NCI-H748 (cell line): ENCODE data around the gene IGF1R.
"Not testable (repeated sequence)": the region's sequence is repeated elsewhere in the genome, so short reads cannot be mapped to it uniquely, and the experiment has no call there.

ENCODE experiments used
- DNase-seq: peaks from one replicate; lab custom pipeline; 2025; ENCODE audit not compliant: unreplicated experiment; lab: John Stamatoyannopoulos, UW

Gene IGF1R

DNA sequence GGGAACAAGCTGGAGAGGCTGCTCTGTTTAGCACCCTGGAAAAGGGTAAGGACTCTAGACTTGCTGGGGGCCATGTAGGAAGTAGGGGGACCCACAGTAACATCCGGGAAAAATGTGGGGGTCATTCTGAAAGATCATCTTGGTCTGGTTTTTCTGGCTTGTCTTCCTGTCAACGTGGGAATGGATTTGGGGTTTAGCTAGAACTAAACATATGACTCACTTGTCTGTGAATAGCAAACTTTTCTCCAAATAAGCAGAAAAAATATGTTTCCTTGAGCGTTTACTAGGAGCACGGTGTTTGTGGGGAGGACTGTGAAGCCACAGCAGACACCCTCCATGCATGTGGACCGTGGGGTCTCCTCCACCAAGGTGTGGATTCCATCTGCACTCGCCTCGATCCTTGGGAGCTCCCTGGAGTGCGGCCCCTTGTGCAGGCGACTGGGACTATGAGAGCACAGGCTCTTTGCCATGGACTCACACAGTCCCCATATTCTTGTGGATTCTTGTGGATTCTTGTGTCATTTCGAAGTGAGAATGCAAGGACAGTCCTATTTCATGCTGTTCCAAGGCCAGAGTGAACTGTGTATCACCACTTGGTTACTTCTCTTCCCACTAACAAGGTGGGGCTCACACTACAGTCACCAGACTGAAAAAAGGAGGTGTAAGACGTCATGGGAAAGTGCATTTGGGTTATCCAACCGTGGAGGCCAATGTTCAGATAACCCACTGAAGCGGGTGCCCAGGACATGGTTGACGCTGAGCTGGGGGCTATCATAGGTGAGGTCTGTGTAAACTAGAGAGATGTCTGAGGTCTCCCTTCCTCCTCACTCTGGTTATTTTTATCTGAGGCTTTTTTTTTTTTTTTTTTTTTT lies 333.7 kb downstream of the IGF1R start:
- DNase-seq, result no peak

DNA sequence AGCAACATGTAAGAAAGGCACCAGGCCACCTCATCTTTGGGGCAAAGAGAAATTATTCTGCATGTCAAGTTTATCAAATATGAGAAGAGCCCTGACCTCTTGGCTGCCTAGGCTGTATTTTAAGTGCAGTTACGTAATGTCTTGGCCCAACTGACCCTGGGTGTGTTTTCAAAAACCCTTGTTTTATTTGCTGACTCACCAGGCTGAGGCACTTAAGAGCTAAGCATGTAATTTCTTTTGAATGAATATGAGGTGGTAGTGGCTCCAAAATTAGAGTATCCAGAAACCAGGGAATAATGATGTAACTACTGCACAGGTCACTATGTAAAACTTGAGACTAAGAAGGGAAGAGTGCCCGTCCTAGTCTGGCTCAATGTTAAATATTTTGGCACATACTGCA lies 335.0 kb downstream of the IGF1R start:
- DNase-seq, result peak; percentile 27

DNA sequence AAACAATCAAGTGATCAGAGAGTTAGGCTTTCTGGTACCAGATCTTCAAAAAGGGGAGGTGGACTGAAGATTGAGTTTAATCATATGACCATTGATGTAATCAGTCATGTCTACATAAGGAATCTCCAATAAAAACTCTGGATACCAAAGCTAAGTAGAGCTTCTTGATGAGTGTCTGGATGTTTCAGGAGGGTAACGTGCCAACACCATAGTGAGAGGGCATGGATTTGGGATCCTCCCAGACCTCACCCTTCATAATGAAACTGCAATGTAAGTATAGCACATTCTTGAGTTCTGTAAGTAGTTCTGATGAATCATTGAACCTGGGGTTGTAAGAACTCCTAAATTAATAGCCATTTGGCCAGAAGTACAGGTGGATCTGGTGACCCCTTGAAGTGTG lies 337.9 kb downstream of the IGF1R start:
- DNase-seq, result no peak

DNA sequence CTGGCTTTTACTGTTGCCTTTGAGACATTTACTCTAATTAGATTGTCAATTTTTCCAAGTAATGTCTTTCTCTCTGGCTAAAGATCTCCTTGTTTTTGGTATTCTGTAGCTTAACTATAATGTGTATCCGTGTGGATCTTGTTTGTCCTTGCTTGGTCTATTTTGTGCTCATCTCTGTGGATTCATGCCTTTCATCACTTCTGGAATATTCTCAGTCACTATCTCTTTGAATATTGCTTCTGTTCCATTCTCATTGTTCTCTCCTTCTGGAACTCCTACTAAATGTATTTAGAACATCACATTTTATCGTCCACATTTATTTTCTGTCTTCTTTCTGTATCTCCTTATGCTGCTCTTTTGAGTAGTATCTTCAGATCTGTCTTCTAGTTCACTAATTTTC lies 346.6 kb downstream of the IGF1R start:
- no peak for DNase-seq

DNA sequence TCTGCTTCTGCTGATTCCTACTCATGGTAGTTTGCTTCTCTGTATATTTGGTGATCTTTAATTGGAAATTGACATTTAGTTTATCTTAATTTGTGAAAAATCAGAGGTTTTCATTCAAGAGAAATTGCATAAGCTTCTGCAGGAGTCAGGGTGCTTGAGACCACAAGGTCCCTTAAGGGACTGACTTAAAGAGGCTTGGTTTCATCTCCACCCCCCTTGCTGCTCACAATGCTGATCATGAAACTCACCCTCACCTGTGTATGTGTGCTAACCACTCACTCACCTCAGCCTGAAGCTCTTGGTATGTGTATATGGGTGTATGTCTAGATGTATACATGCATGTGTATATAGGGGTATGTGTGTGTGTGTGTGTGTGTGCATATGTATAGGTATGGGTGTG lies 347.8 kb downstream of the IGF1R start:
- no peak for DNase-seq

DNA sequence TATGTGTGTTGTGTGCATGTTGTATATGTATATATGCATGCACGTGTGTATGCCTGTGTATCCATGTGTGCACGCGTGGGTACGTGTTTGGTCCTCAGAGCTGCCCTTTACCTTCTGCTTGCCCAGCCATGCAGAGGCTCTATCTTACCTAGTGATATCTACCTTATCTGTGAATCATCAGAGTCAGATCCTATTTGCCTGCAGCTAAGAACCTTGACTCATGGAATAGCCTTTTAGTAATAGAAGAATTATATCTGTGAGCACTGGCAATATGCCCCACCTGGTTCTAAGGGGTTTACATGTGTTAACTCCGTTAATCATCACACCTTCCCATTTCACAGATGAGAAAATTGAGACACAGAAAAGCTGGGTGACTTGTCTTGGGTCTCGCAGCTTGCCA lies 348.3 kb downstream of the IGF1R start:
- DNase-seq, result no peak

DNA sequence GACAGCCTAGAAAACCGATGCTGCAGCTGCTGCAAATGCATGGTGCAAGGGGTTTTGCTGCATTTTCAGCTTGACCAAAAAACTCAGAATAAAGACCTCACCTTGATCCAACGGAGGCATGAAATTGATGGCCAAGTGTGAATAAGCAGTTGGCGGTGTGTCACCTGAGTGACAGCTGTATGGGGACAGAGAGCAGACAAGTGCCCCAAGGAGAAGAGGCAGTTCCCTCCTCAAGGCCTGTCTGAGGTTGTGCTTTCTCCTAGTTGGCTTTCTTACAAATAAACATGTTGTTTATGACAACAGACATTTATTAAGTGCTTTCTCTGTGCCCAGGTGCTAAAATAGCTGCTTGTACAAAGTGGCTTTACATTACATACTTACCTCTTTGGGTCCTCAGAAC lies 349.0 kb downstream of the IGF1R start:
- DNase-seq, result no peak

DNA sequence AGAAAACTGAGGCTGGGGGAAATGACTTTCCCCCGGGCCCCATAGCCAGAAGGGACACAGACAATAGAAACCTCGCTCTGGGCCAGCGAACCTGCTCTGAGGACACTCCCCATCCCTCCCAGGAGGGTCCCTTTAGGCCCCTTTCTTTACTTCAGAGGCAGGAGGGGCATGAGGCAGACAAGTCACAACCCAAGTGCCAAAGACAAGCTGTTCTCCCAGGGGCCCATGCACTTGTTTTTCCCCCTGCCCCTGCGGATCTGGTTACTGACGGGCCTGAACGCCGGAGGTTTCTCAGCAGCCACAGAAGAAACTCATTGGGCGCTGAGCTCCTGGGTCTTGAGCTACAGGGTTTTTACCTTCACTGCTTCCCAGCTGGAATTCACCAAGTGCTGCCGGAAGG lies 349.4 kb downstream of the IGF1R start:
- no peak for DNase-seq

DNA sequence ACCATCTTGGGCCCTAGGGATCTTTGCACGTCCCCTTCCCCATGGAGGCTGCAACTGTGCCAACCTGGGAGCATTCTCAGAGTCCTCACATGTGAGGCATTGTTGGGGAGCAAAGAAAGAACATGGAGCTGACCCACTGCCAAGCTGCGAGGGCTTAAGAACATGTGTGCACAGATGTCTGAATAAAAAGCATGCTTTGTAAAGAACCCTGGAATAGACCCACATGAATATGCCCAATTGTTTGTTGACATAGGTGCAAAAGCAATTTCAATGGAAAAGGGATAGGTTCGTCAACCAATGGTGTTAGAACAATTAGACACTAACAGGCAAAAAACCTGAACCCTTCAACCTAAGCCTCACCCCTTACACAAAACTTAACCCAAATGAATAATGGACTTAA lies 349.9 kb downstream of the IGF1R start:
- no peak for DNase-seq

DNA sequence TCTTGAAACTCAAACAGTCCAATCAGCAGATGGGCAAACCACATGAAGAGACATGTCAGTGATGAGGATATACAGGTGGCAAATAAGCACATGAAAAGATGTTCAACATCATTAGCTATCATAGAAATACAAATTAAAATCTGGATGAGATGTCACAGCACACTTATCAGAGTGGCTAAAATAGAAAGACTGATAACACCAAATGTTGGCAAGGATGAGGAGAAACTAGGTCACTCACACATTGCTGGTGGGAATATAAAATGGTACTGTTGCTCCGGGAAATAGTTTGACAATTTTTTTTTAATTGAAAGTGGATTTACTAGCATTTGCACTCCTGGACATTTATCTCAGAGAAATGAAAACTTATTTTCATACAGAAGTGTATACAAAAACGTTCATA lies 350.9 kb downstream of the IGF1R start:
- DNase-seq, result no peak

DNA sequence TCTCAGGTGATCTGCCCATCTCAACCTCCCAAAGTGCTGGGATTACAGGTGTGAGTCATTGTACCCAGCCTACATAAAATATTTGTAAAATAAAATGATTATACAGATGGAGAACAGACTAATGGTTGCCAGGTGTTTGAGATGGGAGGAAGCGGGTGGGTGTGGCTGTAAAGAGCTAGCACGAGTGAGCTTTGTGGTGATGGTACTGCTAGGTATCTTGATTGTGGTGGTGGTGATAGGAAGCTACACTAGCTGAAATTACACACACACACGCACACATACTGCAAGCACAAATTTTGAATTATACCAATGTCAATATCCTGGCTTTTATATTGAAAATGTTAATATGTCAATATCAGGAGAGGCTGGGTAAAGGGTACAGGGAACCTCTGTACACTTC lies 353.9 kb downstream of the IGF1R start:
- DNase-seq, result no peak

DNA sequence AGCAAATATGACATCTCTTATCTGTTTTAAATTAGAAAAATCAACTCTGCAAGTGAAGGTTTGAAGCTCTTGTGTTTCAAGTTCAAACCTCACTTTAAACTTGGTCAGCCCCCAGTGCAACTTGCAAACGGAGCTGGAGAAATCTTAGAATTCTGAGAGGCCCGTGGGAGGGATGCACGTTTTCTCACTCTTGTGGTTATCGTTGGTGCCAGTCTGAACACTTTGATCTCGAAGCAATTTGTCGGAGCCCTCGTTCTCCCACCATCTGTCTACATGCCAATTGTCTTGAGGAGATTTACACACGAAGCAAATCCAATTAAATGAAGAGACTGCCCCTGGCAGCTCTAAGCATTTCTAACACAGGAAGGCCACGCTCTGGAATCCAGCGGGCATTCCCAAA lies 355.0 kb downstream of the IGF1R start:
- DNase-seq, result not testable (repeated sequence)

DNA sequence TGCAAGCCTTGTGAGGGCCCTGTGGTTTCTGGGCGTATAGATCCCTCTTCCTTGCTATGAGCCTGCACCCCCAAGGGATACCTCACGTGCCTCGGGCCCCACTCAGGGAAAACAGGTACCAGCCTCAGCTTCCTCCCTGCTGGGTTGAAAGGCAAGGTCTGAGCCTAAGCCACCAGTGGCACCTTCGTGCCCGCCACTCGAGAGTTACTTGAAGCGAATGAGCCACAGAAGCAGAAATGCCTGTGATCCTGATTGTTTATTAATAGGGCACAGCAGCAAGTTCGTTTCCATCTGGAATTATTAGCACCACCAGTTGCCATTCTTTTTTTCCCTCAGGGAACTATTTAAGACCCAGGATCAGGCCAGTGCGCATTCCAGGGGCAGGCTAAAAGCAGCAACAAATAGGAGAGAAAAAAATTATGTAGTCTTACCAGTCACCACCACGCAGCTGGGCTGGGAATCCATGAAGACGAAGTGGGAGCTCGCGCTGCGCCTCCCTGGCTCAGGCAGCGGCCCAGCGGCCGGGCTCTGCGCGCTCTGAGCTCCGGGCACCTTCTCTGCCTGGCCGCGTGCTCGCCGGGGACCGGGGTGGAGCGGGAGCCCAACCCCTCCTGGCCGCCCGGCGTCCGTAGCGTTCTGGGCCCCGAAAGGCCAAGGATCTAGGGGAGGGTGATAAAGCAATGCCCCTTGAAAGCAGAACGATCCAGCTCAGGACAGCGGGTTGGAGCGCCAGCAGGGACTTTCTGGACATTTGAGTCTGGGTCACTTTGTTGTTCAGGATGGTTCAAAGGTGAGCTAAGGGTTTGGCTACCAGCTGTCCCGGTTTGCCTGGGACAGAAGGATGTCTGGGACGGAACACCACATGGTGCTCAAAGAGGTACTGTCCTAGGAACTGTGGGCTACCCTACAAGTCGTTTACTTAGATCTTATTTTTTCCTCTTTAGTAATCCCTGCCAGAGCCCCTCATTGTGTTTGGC lies 356.9 kb downstream of the IGF1R start:
- not testable (repeated sequence) for DNase-seq

DNA sequence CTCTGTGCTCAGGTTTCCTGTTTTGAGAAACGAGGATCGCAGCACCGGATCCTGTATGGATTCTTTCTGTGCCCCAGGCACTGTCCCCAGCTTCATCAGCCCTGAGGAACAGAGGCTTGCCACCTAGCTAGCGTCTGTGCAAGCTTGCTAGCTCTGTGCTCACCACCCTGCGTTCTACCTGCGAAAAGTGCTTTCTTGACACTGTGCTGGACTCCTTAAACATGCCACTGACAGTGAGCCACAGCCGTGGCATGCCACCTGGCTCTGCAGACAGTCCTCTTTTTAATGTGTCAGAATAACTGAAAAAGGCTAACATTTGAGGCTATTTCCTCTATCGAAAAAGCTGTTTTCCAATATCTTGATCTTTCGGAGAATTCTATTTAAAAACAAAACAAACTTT lies 357.8 kb downstream of the IGF1R start:
- no peak for DNase-seq

DNA sequence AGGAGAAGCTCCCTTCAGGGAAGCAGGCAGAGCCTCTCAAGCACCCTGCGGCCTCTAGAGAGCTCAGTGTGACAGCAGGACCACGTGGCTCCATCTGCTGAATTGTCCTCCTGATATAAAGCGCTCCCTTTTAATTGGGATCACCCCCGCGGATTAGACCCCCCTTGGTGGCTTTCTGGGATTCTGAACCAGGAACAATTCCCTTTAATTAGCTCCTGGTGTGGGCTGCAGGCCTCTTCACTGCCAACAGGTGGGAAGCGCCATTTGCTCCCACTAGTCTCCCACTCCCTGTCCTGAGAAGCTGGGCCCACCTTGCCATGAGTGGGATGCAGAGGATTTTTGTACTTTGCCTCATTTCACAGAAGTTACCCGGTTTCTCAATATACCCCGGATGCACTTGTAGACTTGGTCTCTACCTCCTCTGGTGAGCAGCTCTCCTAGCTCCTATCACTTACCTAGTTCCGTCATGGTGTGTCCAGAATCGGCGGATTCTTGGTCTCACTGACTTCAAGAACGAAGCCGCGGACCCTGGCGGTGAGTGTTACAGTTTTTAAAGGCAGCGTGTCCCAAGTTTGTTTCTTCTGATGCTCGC lies 358.7 kb downstream of the IGF1R start:
- DNase-seq, result no peak

DNA sequence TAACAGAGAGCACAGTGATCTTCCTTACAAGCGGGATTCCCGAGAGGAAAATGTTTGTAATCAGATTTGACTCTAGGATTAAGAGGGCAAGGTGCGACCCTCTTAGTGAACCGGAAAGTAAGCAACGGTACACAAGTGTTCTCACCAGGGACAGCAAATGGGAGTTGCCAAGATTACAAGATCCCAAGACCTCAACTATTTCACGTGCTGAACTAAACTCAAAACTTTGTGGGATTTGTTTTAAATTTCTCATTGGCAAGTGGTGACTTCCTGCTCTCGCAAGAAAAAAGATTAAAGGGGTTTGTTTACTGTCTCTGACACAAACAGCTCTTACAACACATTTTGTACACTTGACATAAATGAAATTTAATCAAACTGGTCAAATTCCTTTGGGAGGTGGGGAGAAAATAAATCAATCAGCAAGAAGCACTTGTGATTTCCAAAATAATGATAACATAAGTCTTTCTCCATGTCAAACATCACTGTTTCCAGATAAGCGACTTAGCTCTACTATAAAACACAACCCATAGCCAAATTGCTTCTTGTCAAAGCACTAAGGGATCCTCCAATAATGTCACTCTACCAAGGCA lies 361.5 kb downstream of the IGF1R start:
- no peak for DNase-seq

DNA sequence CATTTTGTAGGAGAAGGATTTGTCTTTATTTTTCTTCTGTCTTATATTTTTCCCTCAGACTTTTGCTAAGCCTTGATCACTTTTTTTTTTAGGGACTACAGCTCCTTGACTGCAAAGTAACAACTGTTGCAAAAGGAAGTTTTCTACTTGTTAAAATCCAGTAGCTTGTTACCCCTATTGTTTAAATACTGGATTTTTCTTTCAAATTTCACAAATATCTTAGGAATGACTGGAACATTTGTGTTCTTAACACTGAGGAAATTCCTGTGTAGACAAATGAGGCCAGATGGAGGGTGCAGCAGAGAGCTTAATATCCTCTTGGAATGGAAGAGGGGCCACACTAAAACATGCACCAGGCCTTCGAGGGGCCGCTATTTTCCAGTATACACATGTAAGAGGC lies 362.4 kb downstream of the IGF1R start:
- DNase-seq, result no peak
